NCI-H2107 treated with DMSO at 0.1 percent for 48 hours (cell line): ENCODE results near the gene ESR2.
"Not testable (repeated sequence)": the region's sequence is repeated elsewhere in the genome, so short reads cannot be mapped to it uniquely, and the experiment has no call there.

Experiments used
- DNase-seq: peaks from one replicate; lab custom pipeline; 2025; ENCODE audit not compliant: unreplicated experiment; lab: John Stamatoyannopoulos, UW

Gene ESR2

GRCh38 chr14:64201296-64201695, 92.9 kb downstream of the ESR2 start:
- no peak for DNase-seq

- no peak for DNase-seq
Measured at GRCh38 chr14:64200170-64200569, 94.0 kb downstream of the ESR2 start.

DNA sequence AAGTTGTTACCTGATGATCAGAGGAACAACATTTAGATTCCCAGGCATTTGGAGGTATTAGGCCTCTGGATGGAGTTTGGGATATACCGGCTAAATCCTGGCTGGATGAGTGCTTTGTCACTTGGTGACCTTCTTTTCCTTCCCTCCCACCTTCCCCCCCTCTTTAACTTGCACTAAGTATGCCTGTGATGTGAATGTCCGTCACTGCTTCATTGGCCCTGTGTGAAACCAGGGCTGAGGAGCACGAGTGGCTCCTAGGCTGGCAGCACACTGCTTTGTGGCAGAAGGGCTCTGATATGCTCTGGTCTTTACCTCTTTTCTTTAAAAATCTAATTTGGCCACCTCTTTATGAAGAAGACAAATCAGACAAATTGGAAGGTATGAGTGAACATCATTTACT, 95.7 kb downstream of the ESR2 start:
- no peak for DNase-seq

GRCh38 chr14:64197996-64198395, 96.2 kb downstream of the ESR2 start:
- no peak for DNase-seq

GRCh38 chr14:64196814-64197411, 97.3 kb downstream of the ESR2 start:
- DNase-seq: peak; percentile 95

DNA sequence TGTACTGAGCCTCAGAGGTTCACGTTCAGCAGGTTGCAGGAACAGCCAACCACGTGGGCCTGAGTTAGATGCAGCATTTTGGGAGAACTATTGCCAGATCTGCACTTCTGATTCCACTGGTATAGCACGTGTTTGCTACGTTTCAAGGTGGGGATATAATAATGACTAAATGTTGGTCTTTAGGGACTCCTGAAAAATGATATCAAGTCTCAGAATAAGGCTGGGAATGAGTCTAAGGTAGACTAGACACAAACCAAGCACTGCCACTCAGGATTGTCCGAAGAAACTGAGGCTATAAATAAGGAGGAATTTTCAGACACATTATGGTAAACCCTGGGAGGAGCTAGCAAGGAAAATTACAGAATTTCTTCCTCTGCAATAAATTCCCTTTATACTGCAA, 98.1 kb downstream of the ESR2 start:
- no peak for DNase-seq

DNA sequence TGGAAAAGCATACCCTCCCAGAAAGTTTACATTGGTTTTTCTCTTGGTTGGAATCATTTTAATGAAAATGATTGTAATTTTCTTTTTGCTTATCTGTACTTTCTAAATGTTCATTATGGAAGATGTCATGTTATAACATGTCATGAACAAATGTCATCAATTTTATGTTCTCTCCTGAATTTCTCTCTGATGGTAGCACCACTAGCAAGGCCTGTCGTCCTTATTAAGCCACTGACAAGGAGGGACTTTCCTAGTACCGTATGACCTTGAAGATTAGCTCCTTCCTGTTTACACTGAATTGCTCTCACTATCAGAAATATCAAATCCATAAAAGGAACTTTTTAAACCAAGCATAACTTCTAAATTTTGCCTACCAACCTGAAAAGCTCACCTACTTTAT, 99.0 kb downstream of the ESR2 start:
- DNase-seq: no peak

- DNase-seq: no peak
Measured at GRCh38 chr14:64194404-64194803, 99.8 kb downstream of the ESR2 start.

- no peak for DNase-seq
Measured at GRCh38 chr14:64193821-64194220, 100.3 kb downstream of the ESR2 start.

GRCh38 chr14:64191756-64192155, 102.4 kb downstream of the ESR2 start:
- no peak for DNase-seq

DNA sequence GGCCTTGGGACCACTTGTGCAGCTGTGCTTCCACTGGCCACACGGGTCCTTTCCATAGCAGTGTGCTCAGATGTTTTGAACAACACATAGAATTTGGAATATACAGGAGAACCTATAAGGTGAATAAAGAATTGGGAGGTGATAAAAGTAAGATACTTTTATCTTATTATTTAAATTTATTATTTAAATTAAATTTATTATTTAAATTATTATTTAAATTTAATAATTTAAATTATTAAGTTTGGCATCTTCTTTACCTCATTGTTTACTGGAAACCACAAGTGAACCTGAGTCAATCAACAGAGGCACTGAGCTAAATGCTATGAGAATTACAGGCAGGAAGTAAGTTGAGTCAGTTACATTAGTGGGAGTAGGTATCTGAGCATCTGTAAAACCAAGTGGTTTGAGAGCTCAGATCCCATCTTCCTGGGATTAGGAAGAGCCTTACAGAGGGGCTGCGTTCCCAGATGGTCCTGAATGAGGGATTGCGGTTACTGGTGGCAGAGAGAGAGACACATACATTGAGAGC, 103.1 kb downstream of the ESR2 start:
- no peak for DNase-seq

DNA sequence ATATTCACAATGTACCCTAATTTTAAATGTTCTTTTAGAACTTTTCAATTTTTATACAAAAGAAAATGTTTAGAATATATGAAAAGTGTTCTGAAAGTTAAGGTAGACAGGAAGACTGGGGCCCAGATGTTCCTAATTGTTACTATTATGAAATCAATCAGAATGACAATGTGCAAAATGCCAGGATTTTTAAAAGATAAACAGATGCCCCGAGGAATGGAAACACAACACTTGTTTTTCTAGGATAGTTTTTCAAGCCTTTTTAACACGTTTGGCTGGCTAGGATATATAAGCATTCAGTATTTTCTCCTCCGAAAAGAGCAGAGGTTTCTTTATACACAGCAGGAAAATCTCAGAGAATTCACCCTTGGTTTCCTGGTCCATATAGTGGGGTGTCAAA, 106.8 kb downstream of the ESR2 start:
- no peak for DNase-seq

DNA sequence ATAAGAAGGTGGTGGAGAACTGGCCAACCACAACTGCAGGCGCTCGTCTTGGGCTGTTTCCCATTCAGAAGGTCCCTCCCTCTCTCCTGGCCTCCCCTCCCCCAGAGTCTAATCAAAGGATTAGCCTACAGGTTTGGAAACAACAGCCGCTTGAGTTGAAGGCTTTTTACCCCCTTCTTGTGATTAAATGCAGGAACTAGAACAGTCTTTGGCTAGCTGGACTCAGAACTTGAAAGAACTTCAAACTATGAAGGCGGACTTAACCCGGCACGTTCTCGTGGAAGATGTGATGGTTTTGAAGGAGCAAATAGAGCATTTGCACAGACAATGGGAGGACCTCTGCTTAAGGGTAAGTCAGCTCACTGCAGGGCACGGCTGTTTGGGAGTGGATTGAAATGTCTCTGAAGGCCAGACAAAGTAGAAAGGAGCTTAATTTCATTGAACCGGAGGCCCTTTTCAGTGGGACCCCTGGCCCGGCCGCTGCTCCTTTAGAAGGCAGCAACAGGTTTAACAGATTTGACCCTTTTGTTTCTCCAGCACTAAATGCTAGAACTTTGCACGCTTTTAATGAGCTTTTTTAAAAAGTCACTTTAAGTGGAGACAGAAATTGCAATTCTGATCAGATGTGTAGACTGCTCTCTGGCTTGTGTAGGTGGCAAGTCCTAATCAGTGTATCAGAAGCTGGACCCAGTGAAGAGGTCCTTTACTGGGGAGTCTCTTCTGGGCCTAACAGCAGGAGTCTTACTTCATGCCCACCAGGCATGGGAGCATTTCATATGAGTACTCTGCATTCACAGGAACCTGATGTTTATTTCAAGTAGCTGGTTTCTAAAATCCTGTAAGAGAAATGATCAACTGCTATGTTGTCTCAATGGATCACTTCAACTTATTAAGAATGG, 107.7 kb downstream of the ESR2 start:
- no peak for DNase-seq

GRCh38 chr14:64185184-64185583, 109.0 kb downstream of the ESR2 start:
- DNase-seq: no peak

GRCh38 chr14:64184103-64184729, 110.0 kb downstream of the ESR2 start:
- DNase-seq: no peak

DNA sequence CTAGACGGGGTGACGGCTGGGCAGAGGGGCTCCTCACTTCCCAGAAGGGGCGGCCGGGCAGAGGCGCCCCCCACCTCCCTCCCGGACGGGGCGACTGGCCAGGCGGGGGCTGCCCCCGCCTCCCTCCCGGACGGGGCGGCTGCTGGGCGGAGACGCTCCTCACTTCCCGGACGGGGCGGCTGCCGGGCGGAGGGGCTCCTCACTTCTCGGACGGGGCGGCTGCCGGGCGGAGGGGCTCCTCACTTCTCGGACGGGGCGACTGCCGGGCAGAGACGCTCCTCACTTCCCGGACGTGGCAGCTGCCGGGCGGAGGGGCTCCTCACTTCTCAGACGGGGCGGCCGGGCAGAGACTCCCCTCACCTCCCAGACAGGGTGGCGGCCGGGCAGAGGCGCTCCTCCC, 111.3 kb downstream of the ESR2 start:
- DNase-seq: not testable (repeated sequence)

DNA sequence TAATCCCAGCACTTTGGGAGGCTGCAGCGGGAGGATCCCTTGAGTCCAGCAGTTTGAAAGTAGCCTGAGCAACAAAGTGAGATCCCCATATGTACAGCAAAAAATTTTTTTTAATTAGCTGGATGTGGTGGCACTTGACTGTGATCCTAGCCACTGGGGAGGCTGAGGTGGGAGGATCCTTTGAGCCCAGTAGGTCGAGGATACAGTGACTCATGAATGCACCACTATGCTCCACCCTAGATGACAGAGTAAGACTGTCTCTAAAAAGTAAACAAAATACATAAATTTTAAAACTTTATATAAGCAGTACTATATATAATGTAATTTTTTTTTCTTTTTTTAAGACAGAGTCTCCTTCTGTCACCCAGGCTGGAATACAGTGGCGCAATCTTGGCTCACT, 115.4 kb downstream of the ESR2 start:
- DNase-seq: no peak

- no peak for DNase-seq
Measured at GRCh38 chr14:64176330-64176729, 117.8 kb downstream of the ESR2 start.

DNA sequence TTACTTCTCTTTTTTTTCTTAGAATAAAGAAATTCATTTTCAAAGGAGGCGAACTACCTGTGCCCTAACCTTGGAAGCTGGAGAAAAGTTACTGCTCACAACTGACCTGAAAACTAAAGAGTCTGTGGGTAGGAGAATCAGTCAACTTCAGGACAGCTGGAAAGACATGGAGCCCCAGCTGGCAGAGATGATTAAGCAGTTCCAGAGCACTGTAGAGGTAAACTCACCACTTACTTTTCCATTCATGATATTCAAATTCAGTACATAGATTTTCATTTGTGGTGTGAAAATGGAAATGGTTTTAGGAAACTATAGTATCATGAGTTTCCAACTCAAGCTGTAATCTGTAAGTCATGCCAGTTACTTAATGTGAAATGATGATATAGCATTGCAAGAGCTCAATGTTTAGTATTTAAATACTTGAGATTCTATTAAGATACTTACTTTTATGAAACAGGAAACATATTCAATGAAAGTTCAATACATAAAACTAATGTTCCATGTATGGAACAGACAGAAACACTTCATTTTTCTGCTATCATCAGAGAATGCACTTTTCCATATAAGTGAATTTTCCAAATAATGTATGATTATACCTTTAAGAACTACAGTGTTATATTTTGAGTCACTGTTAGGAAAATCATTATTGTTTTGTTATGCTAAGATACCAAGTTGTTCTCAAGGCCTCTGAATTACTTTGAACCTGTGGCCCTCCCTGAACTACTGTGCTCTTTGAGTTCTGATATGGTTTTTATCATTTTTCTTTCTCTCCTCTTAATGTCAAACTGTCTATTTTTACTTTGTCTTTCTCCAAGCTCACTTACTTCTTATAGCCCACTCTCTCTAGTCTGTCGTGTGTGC, 119.0 kb downstream of the ESR2 start:
- DNase-seq: no peak

DNA sequence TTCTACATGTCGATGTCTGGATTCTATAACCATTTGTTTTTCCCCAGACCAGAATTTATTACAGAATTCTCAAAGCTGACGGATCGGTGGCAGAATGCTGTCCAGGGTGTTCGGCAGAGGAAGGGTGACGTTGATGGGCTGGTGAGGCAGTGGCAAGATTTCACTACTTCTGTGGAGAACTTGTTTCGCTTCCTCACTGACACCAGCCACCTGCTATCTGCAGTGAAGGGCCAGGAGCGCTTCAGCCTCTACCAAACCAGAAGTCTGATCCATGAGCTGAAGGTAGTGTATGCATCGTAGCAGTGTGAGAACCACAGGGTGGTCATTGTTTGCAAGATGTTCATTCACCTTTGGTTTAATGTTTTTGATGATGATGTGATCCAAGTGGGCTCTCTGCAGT, 124.0 kb downstream of the ESR2 start:
- DNase-seq: no peak

- DNase-seq: no peak
Measured at GRCh38 chr14:64159588-64159987, 134.6 kb downstream of the ESR2 start.
